Spleen (tissue), 7 donors: ENCODE data around the gene ATP10A.

Source experiments
- POLR2A ChIP-seq, 3 donors: fragments of 450-650 bp; IDR thresholded peaks; one replicate each; pipeline ENCODE4 v1.5.1; 2017; ENCODE audit warnings: antibody characterized with exemption in 3 of 3, mild to moderate bottlenecking in 1 of 3
- POLR2AphosphoS5 ChIP-seq, 3 donors: sonication (generic); formaldehyde crosslinking; IDR thresholded peaks; one replicate each; pipeline ENCODE4 v1.5.1; 2017; ENCODE audit warnings: antibody characterized with exemption in 3 of 3
- TF ChIP-seq, protein P1 (sequence below), 11 experiments: fragments of 200-600 bp in 7 of 11; fragments of 450-650 bp in 4 of 11; sonication (generic) in 4 of 11; IDR thresholded peaks in 8 of 11; conservative IDR thresholded peaks in 3 of 11; 1 replicate in 7 of 11; 2 replicates in 4 of 11; pipeline versions ENCODE4 v1.4.0 to v1.8.0; 2016 to 2021; ENCODE audit warnings: antibody characterized with exemption in 11 of 11, inconsistent platforms in 4 of 11, mild to moderate bottlenecking in 1 of 11
- donor health status: DM: no; HTN: no; CAD: no; lungs with moderate emphysema.
- donor health status: DM: no; HTN: no; CAD: no.
- donor health status: DM: no; HTN: no; CAD: no.

DNA sequence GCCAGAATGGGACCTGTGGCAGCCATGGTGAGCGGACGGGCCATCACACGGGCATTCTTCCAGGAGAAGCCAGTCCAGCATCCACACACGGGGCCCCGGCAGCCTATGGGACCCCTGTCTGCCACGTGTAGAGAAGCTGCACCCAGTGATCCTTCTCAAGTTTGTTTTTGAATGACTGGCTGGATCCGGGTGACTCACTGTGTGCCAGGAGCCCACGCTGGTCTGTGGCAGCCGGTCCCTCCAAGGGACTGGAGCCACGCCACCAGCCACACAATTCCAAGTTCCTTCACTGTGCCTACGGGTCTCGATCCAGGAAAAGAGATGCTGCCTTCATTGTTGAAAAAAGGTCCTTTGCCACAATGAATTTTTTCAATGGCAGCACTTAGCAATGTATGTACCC, 58.1 kb downstream of the ATP10A start:
- TF ChIP-seq, protein P1, sequence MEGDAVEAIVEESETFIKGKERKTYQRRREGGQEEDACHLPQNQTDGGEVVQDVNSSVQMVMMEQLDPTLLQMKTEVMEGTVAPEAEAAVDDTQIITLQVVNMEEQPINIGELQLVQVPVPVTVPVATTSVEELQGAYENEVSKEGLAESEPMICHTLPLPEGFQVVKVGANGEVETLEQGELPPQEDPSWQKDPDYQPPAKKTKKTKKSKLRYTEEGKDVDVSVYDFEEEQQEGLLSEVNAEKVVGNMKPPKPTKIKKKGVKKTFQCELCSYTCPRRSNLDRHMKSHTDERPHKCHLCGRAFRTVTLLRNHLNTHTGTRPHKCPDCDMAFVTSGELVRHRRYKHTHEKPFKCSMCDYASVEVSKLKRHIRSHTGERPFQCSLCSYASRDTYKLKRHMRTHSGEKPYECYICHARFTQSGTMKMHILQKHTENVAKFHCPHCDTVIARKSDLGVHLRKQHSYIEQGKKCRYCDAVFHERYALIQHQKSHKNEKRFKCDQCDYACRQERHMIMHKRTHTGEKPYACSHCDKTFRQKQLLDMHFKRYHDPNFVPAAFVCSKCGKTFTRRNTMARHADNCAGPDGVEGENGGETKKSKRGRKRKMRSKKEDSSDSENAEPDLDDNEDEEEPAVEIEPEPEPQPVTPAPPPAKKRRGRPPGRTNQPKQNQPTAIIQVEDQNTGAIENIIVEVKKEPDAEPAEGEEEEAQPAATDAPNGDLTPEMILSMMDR (IDR thresholded peaks at IDR 0.05 in 8 of 11, conservative IDR thresholded peaks at IDR 0.05 in 3 of 11), result no peak
- TF ChIP-seq POLR2A (IDR thresholded peaks at IDR 0.05) (no peak), POLR2AphosphoS5 (IDR thresholded peaks at IDR 0.05) (no peak)
